Natural killer cell (primary cell): ENCODE measurements around the gene CORO2A. TPM values are rescaled to one million over a fixed set of nuclear protein-coding genes. Genes with fewer than 3 reads are reported as not detected.

Experiments used
- ATAC-seq, 3 donors: fragments of 150-1000 bp in 2 of 3; fragments of 200-7000 bp in 1 of 3; cut with Tn5 transposase; 1 replicate in 1 of 3; 2 replicates in 2 of 3; pipeline ENCODE4 v1.10.0; 2021; ENCODE audit warnings: mild to moderate bottlenecking in 2 of 3, moderate library complexity in 2 of 3
- DNase-seq, 2 donors: peaks; one replicate each; pipeline versions ENCODE4 v3.0.0 to v3.0.0-alpha.2; 2013 to 2021; ENCODE audit warnings: mixed read lengths in 1 of 2
- H3K27ac ChIP-seq: one replicate; pipeline ENCODE4 v1.5.1; 2013; ENCODE audit warnings: mild to moderate bottlenecking, low read length
- H3K27me3 ChIP-seq: one replicate; pipeline ENCODE4 v1.6.1; 2013; ENCODE audit warnings: low read length; ENCODE audit not compliant: control insufficient read depth, insufficient read depth
- H3K36me3 ChIP-seq: one replicate; pipeline ENCODE4 v1.6.1; 2013; ENCODE audit warnings: low read length; ENCODE audit not compliant: control insufficient read depth, insufficient read depth
- H3K4me1 ChIP-seq: one replicate; pipeline ENCODE4 v1.6.1; 2013; ENCODE audit warnings: low read length; ENCODE audit not compliant: control insufficient read depth, insufficient read depth
- H3K4me3 ChIP-seq: one replicate; pipeline ENCODE4 v1.5.1; 2013; ENCODE audit warnings: low read length
- H3K9me3 ChIP-seq: one replicate; pipeline ENCODE4 v1.6.1; 2013; ENCODE audit warnings: low read length; ENCODE audit not compliant: control insufficient read depth, insufficient read depth
- H3K27ac Mint-ChIP-seq, 2 donors: one replicate each; pipeline ENCODE4 v1.8.0; 2022; ENCODE audit warnings: mild to moderate bottlenecking in 2 of 2, mixed read lengths in 2 of 2, moderate library complexity in 1 of 2
- H3K27me3 Mint-ChIP-seq, 2 donors: one replicate each; pipeline ENCODE4 v1.8.0; 2022; ENCODE audit warnings: low read depth in 2 of 2, mixed read lengths in 2 of 2
- H3K36me3 Mint-ChIP-seq: one replicate; pipeline ENCODE4 v1.8.0; 2022; ENCODE audit warnings: mixed read lengths
- H3K4me1 Mint-ChIP-seq, 2 donors: one replicate each; pipeline ENCODE4 v1.8.0; 2022; ENCODE audit warnings: mixed read lengths in 2 of 2
- H3K4me3 Mint-ChIP-seq: one replicate; pipeline ENCODE4 v1.8.0; 2022; ENCODE audit warnings: mild to moderate bottlenecking, moderate library complexity, mixed read lengths
- H3K9me3 Mint-ChIP-seq, 2 donors: one replicate each; pipeline ENCODE4 v1.8.0; 2022; ENCODE audit warnings: mixed read lengths in 2 of 2
- WGBS: methylation state at CpG from one replicate; pipeline ENCODE4 v1.1.7; 2013; ENCODE audit warnings: missing lambda C conversion rate; ENCODE audit not compliant: insufficient coverage; 5-methylcytosine and 5-hydroxymethylcytosine counted together
- intact Hi-C: fragments of 100-400 bp; cut with micrococcal nuclease; formaldehyde crosslinking; loops from one replicate; pipeline ENCODE4 v1.14.2; 2022
- total RNA-seq, 4 donors: library from RNA; stranded (reverse); fragments of 120-200 nt in 1 of 4; gene quantifications; one replicate each; pipeline versions ENCODE4 v1.2.3 to v1.2.4, GENCODE V29; 2013 to 2022
- TF ChIP-seq, protein P1 (sequence below): fragments of 200-600 bp; IDR thresholded peaks from one replicate; pipeline ENCODE4 v1.8.0; 2022; ENCODE audit warnings: antibody characterized with exemption

Gene CORO2A
- total RNA-seq, 3 donors from 2014 or later (not counting 1 experiment from before 2014, with no cell fraction given), result 1.9 to 3.6 (median 2.3) TPM

DNA sequence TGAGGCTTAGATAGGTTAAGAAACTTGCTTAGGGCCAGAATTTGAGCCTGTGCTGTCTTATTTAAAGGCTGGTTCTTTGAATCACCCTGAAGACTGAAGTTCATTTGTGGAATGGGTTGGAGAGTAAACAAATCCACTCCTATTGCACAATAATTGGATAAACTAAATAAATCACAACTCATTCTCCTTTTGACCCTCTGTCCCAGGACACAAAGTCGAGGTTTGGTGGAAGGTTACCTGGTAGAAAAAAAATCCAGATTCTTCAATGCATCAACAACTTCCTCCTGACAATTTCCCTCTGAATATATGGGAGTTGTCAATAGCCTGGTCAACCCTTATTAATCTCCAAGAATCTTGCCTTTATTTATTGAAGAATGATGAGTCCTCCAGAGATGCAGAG lies 34.1 kb upstream of the CORO2A start:
- Mint-ChIP-seq H3K4me3 (no peak overlapping the region), H3K27ac (no peak overlapping the region), H3K9me3 (no peaks in the 10 kb centered on the region), H3K36me3 (no peaks in the 10 kb centered on the region), H3K4me1 (peaks cover 0 to 6% of the 10 kb centered on the region in 2 donors), H3K27me3 (no peaks in the 10 kb centered on the region)
- Histone ChIP-seq H3K9me3 (no peaks in the 10 kb centered on the region), H3K36me3 (peaks cover 20% of the 10 kb centered on the region), H3K27ac (no peak overlapping the region), H3K4me3 (no peak overlapping the region), H3K27me3 (no peaks in the 10 kb centered on the region), H3K4me1 (no peaks in the 10 kb centered on the region)
- intact Hi-C loops, result no loop called here
- no CpG with 5 or more reads among the region's 1 CpG for WGBS
- DNase-seq (no peak), ATAC-seq (no peak)
- TF ChIP-seq, protein P1, sequence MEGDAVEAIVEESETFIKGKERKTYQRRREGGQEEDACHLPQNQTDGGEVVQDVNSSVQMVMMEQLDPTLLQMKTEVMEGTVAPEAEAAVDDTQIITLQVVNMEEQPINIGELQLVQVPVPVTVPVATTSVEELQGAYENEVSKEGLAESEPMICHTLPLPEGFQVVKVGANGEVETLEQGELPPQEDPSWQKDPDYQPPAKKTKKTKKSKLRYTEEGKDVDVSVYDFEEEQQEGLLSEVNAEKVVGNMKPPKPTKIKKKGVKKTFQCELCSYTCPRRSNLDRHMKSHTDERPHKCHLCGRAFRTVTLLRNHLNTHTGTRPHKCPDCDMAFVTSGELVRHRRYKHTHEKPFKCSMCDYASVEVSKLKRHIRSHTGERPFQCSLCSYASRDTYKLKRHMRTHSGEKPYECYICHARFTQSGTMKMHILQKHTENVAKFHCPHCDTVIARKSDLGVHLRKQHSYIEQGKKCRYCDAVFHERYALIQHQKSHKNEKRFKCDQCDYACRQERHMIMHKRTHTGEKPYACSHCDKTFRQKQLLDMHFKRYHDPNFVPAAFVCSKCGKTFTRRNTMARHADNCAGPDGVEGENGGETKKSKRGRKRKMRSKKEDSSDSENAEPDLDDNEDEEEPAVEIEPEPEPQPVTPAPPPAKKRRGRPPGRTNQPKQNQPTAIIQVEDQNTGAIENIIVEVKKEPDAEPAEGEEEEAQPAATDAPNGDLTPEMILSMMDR, result no peak

DNA sequence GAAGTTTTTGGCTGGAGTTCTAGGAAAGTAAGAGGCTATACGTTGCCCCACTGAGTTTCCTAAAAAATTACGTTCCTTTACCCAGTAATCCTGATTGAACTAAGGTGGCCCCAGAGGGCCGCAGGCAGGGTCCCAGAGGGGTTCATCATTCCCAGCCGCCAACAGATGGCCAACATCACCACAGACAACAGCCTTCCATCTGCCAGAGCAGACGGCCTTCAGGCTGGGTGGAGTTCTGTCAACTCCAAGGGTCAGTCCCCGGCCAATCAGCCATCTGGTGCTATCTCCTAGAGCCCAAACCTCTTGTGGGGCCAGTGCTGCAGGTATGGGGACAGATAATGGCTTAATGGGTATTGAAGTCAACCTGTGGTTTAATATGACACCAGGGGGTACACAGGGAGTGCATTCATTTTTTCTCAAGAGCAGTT lies 32.6 kb upstream of the CORO2A start:
- no peaks in the 10 kb centered on the region for H3K27me3 ChIP-seq
- H3K9me3 ChIP-seq, result no peaks in the 10 kb centered on the region
- Mint-ChIP-seq H3K4me3 (no peak overlapping the region), H3K9me3 (no peaks in the 10 kb centered on the region), H3K36me3 (no peaks in the 10 kb centered on the region), H3K4me1 (peaks cover 0 to 6% of the 10 kb centered on the region in 2 donors), H3K27me3 (no peaks in the 10 kb centered on the region), H3K27ac (no peak overlapping the region)
- intact Hi-C loops, result no loop called here
- TF ChIP-seq, protein P1, result no peak
- H3K4me3 ChIP-seq, result no peak overlapping the region
- no peaks in the 10 kb centered on the region for H3K4me1 ChIP-seq
- peaks cover 26% of the 10 kb centered on the region for H3K36me3 ChIP-seq
- WGBS, result 96% methylated on average over 6 of the region's 6 CpGs
- DNase-seq, result no peak
- ATAC-seq, result no peak
- no peak overlapping the region for H3K27ac ChIP-seq

DNA sequence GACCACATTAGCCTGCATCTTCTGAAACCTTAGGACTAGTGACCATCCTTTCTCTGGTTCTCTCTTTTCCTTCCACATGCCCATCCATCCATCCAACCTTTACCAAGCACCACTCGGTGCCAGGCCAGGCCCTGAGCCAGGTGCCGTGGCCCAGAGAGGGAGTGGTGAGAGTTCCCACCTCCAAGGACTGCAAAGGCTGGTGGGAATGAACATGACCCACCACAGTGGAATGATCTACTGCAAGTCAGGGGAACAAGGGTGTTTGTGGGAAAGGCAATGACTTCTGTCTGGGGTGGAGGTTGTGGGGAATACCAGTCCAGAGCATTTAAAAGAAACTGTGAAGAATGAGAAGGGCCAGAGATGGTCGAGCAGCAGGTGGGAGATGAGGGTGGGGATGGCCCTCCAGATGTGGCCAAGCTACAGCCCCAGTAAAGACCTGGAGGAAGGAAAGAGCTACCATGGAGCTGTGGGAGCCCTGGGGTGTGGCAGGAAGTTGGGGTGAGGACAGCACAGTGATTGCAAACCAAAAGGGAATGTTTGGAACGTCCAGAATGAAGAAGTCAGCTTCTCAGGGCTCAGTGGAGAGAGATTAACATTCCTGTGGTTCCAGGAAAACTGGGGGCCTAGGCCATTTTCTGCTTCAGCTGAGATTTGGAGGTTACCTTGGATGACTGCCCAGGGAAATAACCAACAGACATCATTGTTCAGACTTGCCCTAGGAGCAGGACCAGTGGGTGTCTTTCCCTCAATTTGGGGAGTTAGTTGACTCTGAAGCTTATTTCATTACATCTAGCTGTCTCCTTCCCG lies 30.7 kb upstream of the CORO2A start:
- no peak overlapping the region for H3K4me3 Mint-ChIP-seq

More for the DNA sequence above, 30.7 kb upstream of the CORO2A start:
- H3K27me3 Mint-ChIP-seq, result no peaks in the 10 kb centered on the region
- Histone ChIP-seq H3K27ac (no peak overlapping the region), H3K4me3 (no peak overlapping the region), H3K4me1 (no peaks in the 10 kb centered on the region), H3K27me3 (no peaks in the 10 kb centered on the region), H3K36me3 (peaks cover 23% of the 10 kb centered on the region), H3K9me3 (no peaks in the 10 kb centered on the region)
- TF ChIP-seq, protein P1, result no peak
- DNase-seq, result no peak
- peaks cover 0 to 6% of the 10 kb centered on the region in 2 donors for H3K4me1 Mint-ChIP-seq
- intact Hi-C loops, result no loop called here
- 73% methylated on average over 5 of the region's 5 CpGs for WGBS
- no peaks in the 10 kb centered on the region for H3K36me3 Mint-ChIP-seq
- H3K27ac Mint-ChIP-seq, result peak overlapping the region in 1 of 2 donors; percentile 29
- H3K9me3 Mint-ChIP-seq, result no peaks in the 10 kb centered on the region
- no peak for ATAC-seq
